ENCODE results near the gene PLOD1. TPM values are rescaled to one million over a fixed set of nuclear protein-coding genes. Genes with fewer than 3 reads are reported as not detected.
A peak's percentile ranks its signal among the peaks of the same experiment; 100 is the strongest.
"Not testable (repeated sequence)": the region's sequence is repeated elsewhere in the genome, so short reads cannot be mapped to it uniquely, and the experiment has no call there.

PLOD1 gene
- total RNA-seq, 1 donor: 35.5 TPM

DNA sequence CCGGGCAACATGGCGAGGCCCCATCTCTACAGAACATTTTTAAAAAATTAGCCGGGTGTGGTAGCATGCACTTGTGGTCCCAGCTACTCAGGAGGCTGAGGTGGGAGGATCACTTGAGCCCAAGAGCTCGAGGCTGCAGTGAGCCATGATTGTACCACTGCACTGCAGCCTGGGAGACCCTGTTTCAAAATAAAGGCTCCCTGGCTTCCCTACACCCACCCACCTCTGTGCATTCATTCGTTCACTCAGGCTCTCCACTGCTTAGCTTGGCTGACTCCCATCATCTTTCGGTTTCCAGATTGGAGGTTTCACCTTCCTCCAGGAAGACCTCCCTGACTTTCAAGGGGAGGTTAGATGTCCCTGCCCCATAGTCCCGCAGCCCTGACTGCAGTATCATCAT lies 22.5 kb upstream of the PLOD1 start:
- no peak for DNase-seq (ENCODE audit: low read depth in 2 of 3, low spot score in 2 of 3)

DNA sequence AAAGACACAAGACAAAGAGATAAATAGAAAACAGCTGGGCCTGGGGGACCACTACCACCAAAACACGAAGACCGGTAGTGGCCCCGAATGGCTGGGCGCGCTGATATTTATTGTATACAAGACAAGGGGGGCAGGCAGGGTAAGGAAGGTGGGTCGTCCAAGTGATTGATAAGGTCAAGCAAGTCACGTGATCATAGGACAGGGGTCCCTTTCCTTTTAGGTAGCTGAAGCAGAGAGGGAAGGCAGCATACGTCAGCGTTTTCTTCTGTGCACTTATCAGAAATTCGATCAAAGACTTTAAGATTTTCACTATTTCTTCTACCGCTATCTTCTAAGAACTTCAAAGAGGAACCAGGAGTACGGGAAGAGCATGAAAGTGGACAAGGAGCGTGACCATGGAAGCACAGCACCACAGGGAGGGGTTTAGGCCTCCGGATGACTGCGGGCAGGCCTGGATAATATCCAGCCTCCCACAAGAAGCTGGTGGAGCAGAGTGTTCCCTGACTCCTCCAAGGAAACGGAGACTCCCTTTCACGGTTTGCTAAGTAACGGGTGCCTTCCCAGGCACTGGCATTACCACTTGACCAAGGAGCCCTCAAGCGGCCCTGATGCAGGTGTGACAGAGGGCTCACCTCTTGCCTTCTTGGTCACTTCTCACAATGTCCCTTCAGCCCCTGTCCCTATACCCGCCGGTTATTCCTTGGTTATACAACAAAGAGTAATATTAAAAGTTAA lies 21.9 kb upstream of the PLOD1 start:
- DNase-seq (ENCODE audit: low read depth in 2 of 3, low spot score in 2 of 3): not testable (repeated sequence)

DNA sequence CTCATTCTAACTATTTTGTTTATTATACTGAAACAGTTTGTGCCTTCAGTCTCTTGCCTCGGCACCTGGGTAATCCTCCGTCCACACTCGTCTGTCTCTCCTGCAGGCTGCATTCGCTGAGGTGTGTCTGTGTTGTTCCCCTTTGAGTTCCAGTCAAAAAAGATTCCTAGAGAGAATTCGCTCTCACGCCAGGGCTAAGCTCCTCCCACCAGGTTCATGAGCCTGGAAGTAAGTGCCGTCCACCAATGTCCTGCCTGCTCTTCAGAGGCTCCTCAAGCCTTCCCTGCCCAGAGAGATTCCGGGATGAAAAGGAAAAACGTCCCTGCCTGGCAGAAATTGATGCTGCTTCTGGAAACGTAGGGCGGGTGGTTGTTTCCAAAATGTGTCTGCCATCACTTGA lies 21.2 kb upstream of the PLOD1 start:
- no peak for DNase-seq (ENCODE audit: low read depth in 2 of 3, low spot score in 2 of 3)

DNA sequence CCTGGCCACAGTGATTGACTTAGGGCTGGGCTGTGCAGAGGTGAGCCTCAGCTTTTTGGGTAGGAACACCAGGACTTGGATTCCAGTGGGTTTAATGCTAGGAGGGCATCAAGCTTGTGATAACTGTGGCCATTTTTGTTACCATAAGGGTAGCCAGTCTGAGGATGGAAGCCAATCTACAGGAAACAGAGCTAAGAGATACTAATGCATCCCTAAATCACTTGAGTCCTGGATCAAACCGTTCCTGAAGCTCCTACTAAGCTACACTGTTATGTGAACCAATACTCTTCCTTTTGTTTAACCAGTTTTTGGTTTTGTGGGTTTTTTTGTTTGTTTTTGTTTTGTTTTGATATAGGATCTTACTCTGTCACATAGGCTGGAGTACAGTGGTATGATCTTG lies 20.5 kb upstream of the PLOD1 start:
- DNase-seq (ENCODE audit: low read depth in 2 of 3, low spot score in 2 of 3): no peak

GRCh38 chr1:11918799-11919519 lies 15.6 kb upstream of the PLOD1 start:
- no peak for DNase-seq (ENCODE audit: low read depth in 2 of 3, low spot score in 2 of 3)

- DNase-seq (ENCODE audit: low read depth in 2 of 3, low spot score in 2 of 3): no peak
Measured at GRCh38 chr1:11919621-11920020, 14.9 kb upstream of the PLOD1 start.

DNA sequence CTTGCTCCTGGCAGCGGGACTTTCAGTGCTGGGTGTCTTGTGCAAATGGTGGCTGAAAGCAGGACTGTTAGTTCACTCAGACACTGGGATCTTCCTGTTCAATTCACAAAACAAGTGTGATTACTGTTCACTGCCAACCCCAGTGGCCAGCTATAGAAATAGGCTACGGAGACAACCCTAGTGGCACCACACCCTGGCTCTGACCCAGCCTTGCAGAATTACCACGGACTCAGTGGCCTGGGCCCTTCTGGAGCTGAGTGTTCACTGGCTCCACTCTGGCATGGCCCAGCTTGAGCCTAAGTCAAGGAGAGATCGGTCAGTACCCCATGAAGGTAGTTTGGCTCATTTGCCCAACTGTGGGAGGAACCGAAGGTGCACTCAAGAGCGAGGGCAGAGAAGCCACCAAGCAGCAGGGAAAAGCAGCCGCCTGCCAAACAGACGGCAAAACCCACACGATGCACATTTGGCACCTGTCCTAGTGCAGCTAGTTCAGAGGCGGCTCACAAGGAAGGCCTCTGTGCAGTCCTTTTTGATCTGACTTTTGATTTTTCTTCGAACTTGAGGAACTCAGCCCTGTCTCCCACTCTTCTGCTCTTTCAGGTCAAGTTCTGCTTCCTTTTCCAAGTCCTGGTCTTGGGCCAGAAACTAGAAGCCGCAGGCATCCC lies 14.1 kb upstream of the PLOD1 start:
- no peak for DNase-seq (ENCODE audit: low read depth in 2 of 3, low spot score in 2 of 3)

- DNase-seq (ENCODE audit: low read depth in 2 of 3, low spot score in 2 of 3): no peak
Measured at GRCh38 chr1:11921022-11921421, 13.5 kb upstream of the PLOD1 start.

- DNase-seq (ENCODE audit: low read depth in 2 of 3, low spot score in 2 of 3): no peak
Measured at GRCh38 chr1:11923069-11923826, 11.3 kb upstream of the PLOD1 start.

DNA sequence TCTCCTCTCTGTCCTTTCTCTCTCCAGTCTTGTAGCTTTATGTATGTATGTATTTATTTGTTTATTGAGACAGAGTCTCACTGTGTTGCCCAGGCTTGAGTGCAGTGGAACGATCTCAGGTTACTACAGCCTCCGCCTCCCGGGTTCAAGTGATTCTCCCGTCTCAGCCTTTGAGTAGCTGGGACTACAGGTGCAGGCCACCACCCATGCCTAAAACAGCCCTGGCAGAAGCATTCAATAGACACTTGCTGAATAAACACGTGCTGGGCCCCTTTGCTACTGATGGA lies 10.7 kb upstream of the PLOD1 start:
- DNase-seq (ENCODE audit: low read depth in 2 of 3, low spot score in 2 of 3): no peak

GRCh38 chr1:11924334-11925195 lies 10.0 kb upstream of the PLOD1 start:
- DNase-seq (ENCODE audit: low read depth in 2 of 3, low spot score in 2 of 3): no peak

GRCh38 chr1:11925196-11925937 lies 9.2 kb upstream of the PLOD1 start:
- DNase-seq (ENCODE audit: low read depth in 2 of 3, low spot score in 2 of 3): not testable (repeated sequence)

DNA sequence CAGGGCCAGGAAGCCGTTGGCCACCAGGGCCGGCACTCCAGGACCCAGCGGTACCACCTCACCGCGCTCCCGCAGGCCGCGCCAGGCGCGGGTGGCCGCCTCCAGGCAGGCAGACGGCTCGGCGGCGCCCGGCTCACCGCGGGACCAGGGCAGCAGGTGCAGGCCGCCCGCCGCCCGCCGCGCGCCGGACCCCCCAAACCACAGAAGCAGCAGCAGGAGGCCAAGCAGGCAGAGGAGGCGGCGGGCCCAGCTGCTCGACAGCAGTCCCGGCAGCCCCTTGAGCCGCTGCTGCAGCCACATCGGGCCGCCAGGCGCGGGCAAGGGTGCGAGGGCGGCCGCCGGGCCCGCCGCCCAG lies 8.6 kb upstream of the PLOD1 start:
- DNase-seq (ENCODE audit: low read depth in 2 of 3, low spot score in 2 of 3): no peak

GRCh38 chr1:11927866-11928592 lies 6.5 kb upstream of the PLOD1 start:
- no peak for DNase-seq (ENCODE audit: low read depth in 2 of 3, low spot score in 2 of 3)

DNA sequence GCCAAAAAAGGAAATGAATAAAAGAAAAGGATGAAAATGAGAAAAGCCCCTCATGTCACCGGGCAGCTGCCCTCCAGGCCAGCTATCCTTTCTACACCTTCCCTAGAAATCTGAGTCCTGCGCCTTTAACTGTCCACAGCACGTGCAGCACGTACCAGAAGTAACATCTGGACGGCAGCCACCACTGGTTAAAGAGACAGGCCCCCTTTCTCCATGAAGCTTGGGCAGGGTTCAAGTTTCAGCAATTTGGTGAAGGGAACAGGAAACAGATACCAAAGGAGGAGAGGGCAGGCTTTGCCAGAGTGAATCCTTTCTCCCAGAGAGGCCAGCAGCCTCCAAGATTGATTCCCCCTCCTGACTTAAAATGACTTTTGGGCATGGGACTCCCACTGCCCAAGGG lies 4.7 kb upstream of the PLOD1 start:
- peak in 1 of 3 donors; percentile 41 for DNase-seq (ENCODE audit: low read depth in 2 of 3, low spot score in 2 of 3)

GRCh38 chr1:11930571-11931445 lies 3.7 kb upstream of the PLOD1 start:
- no peak for DNase-seq (ENCODE audit: low read depth in 2 of 3, low spot score in 2 of 3)

DNA sequence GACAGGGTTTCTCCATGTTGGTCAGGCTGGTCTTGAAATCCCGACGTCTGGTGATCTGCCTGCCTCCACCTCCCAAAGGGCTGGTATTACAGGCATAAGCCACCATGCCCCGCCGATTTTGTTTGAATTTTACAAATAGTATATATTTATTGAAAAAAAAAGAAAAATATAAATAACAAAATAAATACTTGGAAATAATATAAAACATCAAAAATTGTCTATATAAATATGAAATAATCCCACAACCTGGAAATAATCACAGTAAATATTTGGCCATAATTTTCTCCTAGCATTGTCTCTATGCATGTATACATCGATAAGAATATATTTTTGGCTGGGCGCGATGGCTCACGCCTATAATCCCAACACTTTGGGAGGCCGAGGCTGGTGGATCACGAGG lies 2.7 kb upstream of the PLOD1 start:
- DNase-seq (ENCODE audit: low read depth in 2 of 3, low spot score in 2 of 3): no peak

DNA sequence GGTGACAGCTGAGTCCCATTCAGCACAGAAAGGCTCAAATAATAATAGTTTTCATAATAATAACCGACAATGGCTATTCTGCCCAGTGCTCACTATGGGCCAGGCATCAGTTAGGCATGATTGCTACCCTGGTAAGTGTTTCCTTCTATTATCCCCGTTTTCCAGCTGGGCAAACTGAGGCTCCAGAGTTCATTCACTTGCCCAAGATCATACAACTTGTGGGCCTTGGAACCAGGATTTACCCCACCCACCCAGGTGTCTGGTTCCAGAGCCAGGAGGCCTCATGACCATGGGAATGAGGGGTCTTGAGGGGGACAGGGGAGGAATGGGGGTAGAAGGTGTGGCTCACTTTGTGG lies 518 bp downstream of the PLOD1 start:
- DNase-seq (ENCODE audit: low read depth in 2 of 3, low spot score in 2 of 3): no peak
